Measurements from ENCODE around the gene ZBTB16. TPM values are rescaled to one million over a fixed set of nuclear protein-coding genes. Genes with fewer than 3 reads are reported as not detected.
A peak's percentile ranks its signal among the peaks of the same experiment; 100 is the strongest.

Gene ZBTB16
- total RNA-seq, 1 donor: under 0.01 TPM

DNA sequence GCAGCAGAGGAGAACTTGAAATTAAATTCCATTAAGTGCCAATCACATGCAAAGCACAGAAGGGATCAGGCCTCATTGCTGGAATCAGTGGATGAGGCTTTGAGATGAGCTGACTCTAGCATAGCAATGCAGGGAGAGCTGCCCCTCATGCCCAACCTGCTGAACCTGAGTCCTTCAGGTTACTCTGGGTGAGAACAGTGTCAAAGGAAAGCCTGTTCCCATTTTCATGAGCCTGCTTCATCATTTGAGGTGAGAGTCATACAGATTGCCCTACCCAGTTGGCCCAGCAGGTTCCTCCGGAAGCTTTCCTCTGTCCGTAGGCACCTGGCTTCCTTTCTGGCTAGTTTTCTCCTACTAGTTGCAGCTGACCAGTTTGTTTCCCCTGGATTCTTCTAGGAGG is 25.9 kb upstream of the ZBTB16 start:
- H3K4me2 ChIP-seq (ENCODE audit: insufficient read depth, low read length): no peak overlapping the region
- TF ChIP-seq, protein P1, sequence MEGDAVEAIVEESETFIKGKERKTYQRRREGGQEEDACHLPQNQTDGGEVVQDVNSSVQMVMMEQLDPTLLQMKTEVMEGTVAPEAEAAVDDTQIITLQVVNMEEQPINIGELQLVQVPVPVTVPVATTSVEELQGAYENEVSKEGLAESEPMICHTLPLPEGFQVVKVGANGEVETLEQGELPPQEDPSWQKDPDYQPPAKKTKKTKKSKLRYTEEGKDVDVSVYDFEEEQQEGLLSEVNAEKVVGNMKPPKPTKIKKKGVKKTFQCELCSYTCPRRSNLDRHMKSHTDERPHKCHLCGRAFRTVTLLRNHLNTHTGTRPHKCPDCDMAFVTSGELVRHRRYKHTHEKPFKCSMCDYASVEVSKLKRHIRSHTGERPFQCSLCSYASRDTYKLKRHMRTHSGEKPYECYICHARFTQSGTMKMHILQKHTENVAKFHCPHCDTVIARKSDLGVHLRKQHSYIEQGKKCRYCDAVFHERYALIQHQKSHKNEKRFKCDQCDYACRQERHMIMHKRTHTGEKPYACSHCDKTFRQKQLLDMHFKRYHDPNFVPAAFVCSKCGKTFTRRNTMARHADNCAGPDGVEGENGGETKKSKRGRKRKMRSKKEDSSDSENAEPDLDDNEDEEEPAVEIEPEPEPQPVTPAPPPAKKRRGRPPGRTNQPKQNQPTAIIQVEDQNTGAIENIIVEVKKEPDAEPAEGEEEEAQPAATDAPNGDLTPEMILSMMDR (IDR thresholded peaks at IDR 0.05; ENCODE audit: extremely low read depth, low read depth, low read length): no peak
- no peak overlapping the region for H3K4me3 ChIP-seq (ENCODE audit: insufficient read depth, low read length)
- H3K4me1 ChIP-seq (ENCODE audit: insufficient read depth, low read length): no peaks in the 10 kb centered on the region
- H2AFZ ChIP-seq (ENCODE audit: low read length): no peak overlapping the region
- no peaks in the 10 kb centered on the region for H3K36me3 ChIP-seq (ENCODE audit: insufficient read depth, low read length)
- no peaks in the 10 kb centered on the region for H3K79me2 ChIP-seq (ENCODE audit: insufficient read depth, low read length)
- no peak for DNase-seq (ENCODE audit: insufficient read length, low spot score, missing footprints)
- H3K27me3 ChIP-seq (ENCODE audit: insufficient read depth, low read length): peaks cover 8% of the 10 kb centered on the region
- no peak overlapping the region for H3K27ac ChIP-seq (ENCODE audit: low read depth, low read length)
- H4K20me1 ChIP-seq (ENCODE audit: insufficient read depth, low read length): peaks cover 2% of the 10 kb centered on the region
- H3K9me3 ChIP-seq (ENCODE audit: low read depth, low read length): no peaks in the 10 kb centered on the region

DNA sequence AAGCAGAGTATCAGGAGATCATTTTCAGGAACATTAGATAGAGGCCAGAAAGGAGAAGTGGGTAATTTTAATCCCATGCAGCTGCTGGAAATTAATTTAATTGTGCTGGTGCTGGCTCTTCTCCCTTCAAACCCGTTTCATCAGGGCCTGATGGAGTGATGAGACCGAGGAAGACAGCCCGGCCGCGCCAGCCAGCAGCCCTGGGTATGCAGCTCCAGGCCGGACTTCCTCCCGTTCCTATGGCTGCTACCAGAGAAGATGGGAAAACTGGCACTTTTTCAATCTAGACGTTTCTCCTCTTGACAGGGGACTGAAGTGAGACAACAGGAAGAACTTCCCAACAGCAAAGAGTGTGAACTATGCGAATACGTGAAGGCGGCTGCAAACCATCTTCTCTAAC is 24.6 kb upstream of the ZBTB16 start:
- no peak for DNase-seq (ENCODE audit: insufficient read length, low spot score, missing footprints)
- Histone ChIP-seq H3K9me3 (ENCODE audit: low read depth, low read length) (no peaks in the 10 kb centered on the region), H3K27me3 (ENCODE audit: insufficient read depth, low read length) (peaks cover 8% of the 10 kb centered on the region), H3K36me3 (ENCODE audit: insufficient read depth, low read length) (no peaks in the 10 kb centered on the region), H3K27ac (ENCODE audit: low read depth, low read length) (no peak overlapping the region), H2AFZ (ENCODE audit: low read length) (no peak overlapping the region), H4K20me1 (ENCODE audit: insufficient read depth, low read length) (peaks cover 2% of the 10 kb centered on the region), H3K4me1 (ENCODE audit: insufficient read depth, low read length) (no peaks in the 10 kb centered on the region), H3K79me2 (ENCODE audit: insufficient read depth, low read length) (no peaks in the 10 kb centered on the region), H3K4me2 (ENCODE audit: insufficient read depth, low read length) (no peak overlapping the region), H3K4me3 (ENCODE audit: insufficient read depth, low read length) (no peak overlapping the region)
- TF ChIP-seq, protein P1 (IDR thresholded peaks at IDR 0.05; ENCODE audit: extremely low read depth, low read depth, low read length): no peak

DNA sequence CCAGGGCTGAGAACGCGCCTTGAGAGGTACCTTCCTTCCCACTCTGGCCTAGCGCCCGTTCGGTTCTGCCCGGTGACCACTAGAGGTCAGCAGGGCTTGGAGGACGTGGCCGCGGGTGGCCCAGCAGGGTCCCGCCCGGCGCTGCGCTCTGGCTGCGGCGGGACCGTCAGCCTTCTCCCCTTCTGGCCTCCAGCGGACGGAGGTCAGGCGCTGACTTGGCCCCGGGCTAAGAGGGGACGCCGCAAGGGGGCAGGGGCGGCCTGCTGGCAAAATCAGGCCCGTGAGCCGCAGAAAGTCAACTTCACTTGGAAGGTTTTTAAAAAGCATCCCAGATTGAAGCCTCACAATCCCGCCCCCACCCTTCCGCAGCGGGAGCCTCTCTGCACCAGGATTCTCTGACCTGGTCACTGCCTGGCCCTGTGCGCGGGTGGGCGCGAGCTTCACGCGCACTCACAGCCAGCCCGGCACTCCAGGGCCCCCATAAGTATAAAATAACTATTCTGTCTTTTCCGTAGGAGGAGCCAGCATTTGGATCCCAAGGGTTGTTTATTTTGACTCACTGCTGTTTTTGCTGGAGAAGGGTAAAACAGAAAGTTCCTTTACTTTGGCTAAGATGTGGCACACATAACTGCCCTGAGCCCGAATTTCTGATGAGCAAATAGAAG is 23.2 kb upstream of the ZBTB16 start:
- Histone ChIP-seq H3K36me3 (ENCODE audit: insufficient read depth, low read length) (no peaks in the 10 kb centered on the region), H3K4me2 (ENCODE audit: insufficient read depth, low read length) (peak overlapping the region; percentile 82), H3K4me1 (ENCODE audit: insufficient read depth, low read length) (peaks cover 5% of the 10 kb centered on the region), H3K79me2 (ENCODE audit: insufficient read depth, low read length) (no peaks in the 10 kb centered on the region), H2AFZ (ENCODE audit: low read length) (peak overlapping the region; percentile 78), H3K27me3 (ENCODE audit: insufficient read depth, low read length) (peaks cover 8% of the 10 kb centered on the region), H4K20me1 (ENCODE audit: insufficient read depth, low read length) (peaks cover 2% of the 10 kb centered on the region), H3K27ac (ENCODE audit: low read depth, low read length) (no peak overlapping the region), H3K4me3 (ENCODE audit: insufficient read depth, low read length) (peak overlapping the region; percentile 69), H3K9me3 (ENCODE audit: low read depth, low read length) (no peaks in the 10 kb centered on the region)
- peak; percentile 86 for DNase-seq (ENCODE audit: insufficient read length, low spot score, missing footprints)
- TF ChIP-seq, protein P1 (IDR thresholded peaks at IDR 0.05; ENCODE audit: extremely low read depth, low read depth, low read length): peak; percentile 68

DNA sequence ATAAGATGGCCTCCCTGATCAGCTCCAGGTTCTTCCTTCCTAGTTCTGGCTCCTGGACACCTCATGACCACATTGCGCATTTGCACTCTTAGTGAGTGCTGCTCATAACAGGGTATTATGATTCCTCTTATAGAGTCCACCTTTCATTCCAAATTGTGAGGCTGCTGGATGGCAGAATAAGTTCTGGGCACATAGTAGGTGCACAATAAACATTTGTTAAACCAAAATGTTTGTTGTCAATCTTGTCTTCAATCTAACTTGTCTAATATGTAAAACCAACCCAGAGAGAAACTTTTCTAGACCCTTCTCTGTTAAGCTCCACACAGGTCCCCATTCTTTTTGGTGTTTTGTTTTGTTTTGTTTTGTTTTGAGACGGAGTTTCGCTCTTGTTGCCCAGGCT is 22.6 kb upstream of the ZBTB16 start:
- Histone ChIP-seq H3K4me3 (ENCODE audit: insufficient read depth, low read length) (no peak overlapping the region), H3K4me1 (ENCODE audit: insufficient read depth, low read length) (peaks cover 5% of the 10 kb centered on the region), H3K4me2 (ENCODE audit: insufficient read depth, low read length) (peak overlapping the region; percentile 82), H3K36me3 (ENCODE audit: insufficient read depth, low read length) (no peaks in the 10 kb centered on the region), H2AFZ (ENCODE audit: low read length) (no peak overlapping the region), H3K27ac (ENCODE audit: low read depth, low read length) (no peak overlapping the region), H4K20me1 (ENCODE audit: insufficient read depth, low read length) (peaks cover 2% of the 10 kb centered on the region), H3K79me2 (ENCODE audit: insufficient read depth, low read length) (no peaks in the 10 kb centered on the region), H3K27me3 (ENCODE audit: insufficient read depth, low read length) (peaks cover 8% of the 10 kb centered on the region), H3K9me3 (ENCODE audit: low read depth, low read length) (no peaks in the 10 kb centered on the region)
- TF ChIP-seq, protein P1 (IDR thresholded peaks at IDR 0.05; ENCODE audit: extremely low read depth, low read depth, low read length): no peak
- no peak for DNase-seq (ENCODE audit: insufficient read length, low spot score, missing footprints)
